K562 (cell line): ENCODE results near the gene TMED4. TPM values are rescaled to one million over a fixed set of nuclear protein-coding genes. Genes with fewer than 3 reads are reported as not detected.
A peak's percentile ranks its signal among the peaks of the same experiment; 100 is the strongest.

Experiments
- ARID2 ChIP-seq: fragments of 450-650 bp; IDR thresholded peaks from 2 replicates; pipeline ENCODE4 v1.6.1; 2017; ENCODE audit warnings: antibody characterized with exemption, mild to moderate bottlenecking
- ELF2 ChIP-seq: fragments of 250-450 bp; sonication (Bioruptor Pico); IDR thresholded peaks from 2 replicates; pipeline ENCODE4 v1.5.0; 2021; ENCODE audit warnings: mild to moderate bottlenecking
- EP300 ChIP-seq: IDR thresholded peaks from 2 replicates; pipeline ENCODE4 v1.6.1; 2012; ENCODE audit warnings: low read length, improper control_type of control experiment
- FOXA3 ChIP-seq, 2 experiments: fragments of 450-650 bp in 1 of 2; sonication (generic) in 1 of 2; formaldehyde crosslinking; IDR thresholded peaks in 1 of 2; conservative IDR thresholded peaks in 1 of 2; 2 replicates each; pipeline versions ENCODE4 v1.4.0 to v1.8.0; 2020 to 2022; ENCODE audit warnings: mild to moderate bottlenecking in 2 of 2, missing genetic modification reagents in 1 of 2
- L3MBTL2 ChIP-seq: fragments of 450-650 bp; IDR thresholded peaks from 2 replicates; pipeline ENCODE4 v1.6.1; 2016; ENCODE audit warnings: mild to moderate bottlenecking, moderate library complexity
- LARP7 ChIP-seq: fragments of 450-650 bp; IDR thresholded peaks from 2 replicates; pipeline ENCODE4 v1.6.1; 2016
- RAD21 ChIP-seq, 2 experiments: fragments of 250-450 bp in 1 of 2; fragments of 450-650 bp in 1 of 2; sonication (Bioruptor Pico) in 1 of 2; formaldehyde crosslinking in 1 of 2; IDR thresholded peaks in 1 of 2; conservative IDR thresholded peaks in 1 of 2; 2 replicates each; pipeline versions ENCODE4 v1.4.0 to v1.8.0; 2020 to 2022; ENCODE audit warnings: mild to moderate bottlenecking in 2 of 2, moderate library complexity in 1 of 2
- RFX1 ChIP-seq: fragments of 450-650 bp; IDR thresholded peaks from 2 replicates; pipeline ENCODE4 v1.6.1; 2016; ENCODE audit warnings: mild to moderate bottlenecking, moderate library complexity
- SIN3A ChIP-seq, 2 experiments: fragments of 150-350 bp in 1 of 2; IDR thresholded peaks; 2 replicates each; pipeline ENCODE4 v1.6.1; 2011 to 2016; ENCODE audit warnings: borderline replicate concordance in 2 of 2, low read depth in 2 of 2, low read length in 2 of 2, mild to moderate bottlenecking in 2 of 2, moderate library complexity in 2 of 2; ENCODE audit not compliant: control insufficient read depth in 1 of 2
- SMC3 ChIP-seq: conservative IDR thresholded peaks from 2 replicates; pipeline ENCODE4 v1.6.1; 2011; ENCODE audit warnings: low read depth, low read length, improper control_type of control experiment; ENCODE audit not compliant: insufficient read depth
- SREBF1 ChIP-seq: fragments of 150-350 bp; IDR thresholded peaks from 2 replicates; pipeline ENCODE4 v1.6.1; 2014; ENCODE audit warnings: antibody characterized with exemption, low read depth, low read length, borderline replicate concordance
- XRCC5 ChIP-seq: fragments of 200-400 bp; formaldehyde crosslinking; IDR thresholded peaks from 2 replicates; pipeline ENCODE4 v1.6.1; 2017; ENCODE audit warnings: low read depth, mild to moderate bottlenecking, low read length
- ZC3H8 ChIP-seq: fragments of 450-650 bp; IDR thresholded peaks from 2 replicates; pipeline ENCODE4 v1.6.1; 2017
- polyA plus RNA-seq, 8 experiments: library from polyadenylated mRNA; depleted of rRNA in 4 of 8; stranded (reverse) in 5 of 8; unstranded in 3 of 8; fragments of >200 nt; fragmentation: Nextera tagmentation in 2 of 8; fragmentation: Illumina TruSeq in 1 of 8; extraction: Ambion mirVana in 2 of 8; extraction: Trizol in 1 of 8; gene quantifications; 2 replicates each; pipeline versions ENCODE4 v1.2.1 to v1.2.3, GENCODE V29; 2011 to 2014; ENCODE audit warnings: inconsistent platforms in 1 of 8, missing spikeins in 1 of 8
- total RNA-seq, 7 experiments: library from RNA; depleted of rRNA in 6 of 7; stranded (reverse); fragments of >200 nt in 6 of 7; fragmentation: Illumina TruSeq in 2 of 7; extraction: Trizol in 2 of 7; gene quantifications; 2 replicates each; pipeline versions ENCODE4 v1.2.1 to v1.2.3, GENCODE V29; 2011 to 2021; ENCODE audit warnings: low replicate concordance in 1 of 7
- TF ChIP-seq, protein P1 (sequence below): IDR thresholded peaks from 2 replicates; pipeline ENCODE4 v1.6.1; 2012; ENCODE audit warnings: low read depth, low read length, improper control_type of control experiment, borderline replicate concordance
- TF ChIP-seq, protein P2 (sequence below): fragments of 450-650 bp; formaldehyde crosslinking; IDR thresholded peaks from 2 replicates; pipeline ENCODE4 v1.4.0; 2022; ENCODE audit warnings: mild to moderate bottlenecking, moderate library complexity
- TF ChIP-seq, protein P3 (sequence below): sonication (generic); formaldehyde crosslinking; IDR thresholded peaks from 2 replicates; pipeline ENCODE4 v1.8.1; 2022; ENCODE audit warnings: missing genetic modification reagents
- TF ChIP-seq, protein P4 (sequence below), 2 experiments: fragments of 450-650 bp in 1 of 2; sonication (generic) in 1 of 2; formaldehyde crosslinking in 1 of 2; IDR thresholded peaks in 1 of 2; conservative IDR thresholded peaks in 1 of 2; 2 replicates each; pipeline versions ENCODE4 v1.6.1 to v1.8.1; 2016 to 2023; ENCODE audit warnings: mild to moderate bottlenecking in 2 of 2, moderate library complexity in 2 of 2, inconsistent platforms in 1 of 2, missing genetic modification reagents in 1 of 2

The TMED4 gene
- total and polyA plus RNA-seq, 9 of the 15 experiments (the other 6 are each of a cell fraction or from before 2014, with no cell fraction given) = 20.3 to 64.0 (median 42.1) TPM

DNA sequence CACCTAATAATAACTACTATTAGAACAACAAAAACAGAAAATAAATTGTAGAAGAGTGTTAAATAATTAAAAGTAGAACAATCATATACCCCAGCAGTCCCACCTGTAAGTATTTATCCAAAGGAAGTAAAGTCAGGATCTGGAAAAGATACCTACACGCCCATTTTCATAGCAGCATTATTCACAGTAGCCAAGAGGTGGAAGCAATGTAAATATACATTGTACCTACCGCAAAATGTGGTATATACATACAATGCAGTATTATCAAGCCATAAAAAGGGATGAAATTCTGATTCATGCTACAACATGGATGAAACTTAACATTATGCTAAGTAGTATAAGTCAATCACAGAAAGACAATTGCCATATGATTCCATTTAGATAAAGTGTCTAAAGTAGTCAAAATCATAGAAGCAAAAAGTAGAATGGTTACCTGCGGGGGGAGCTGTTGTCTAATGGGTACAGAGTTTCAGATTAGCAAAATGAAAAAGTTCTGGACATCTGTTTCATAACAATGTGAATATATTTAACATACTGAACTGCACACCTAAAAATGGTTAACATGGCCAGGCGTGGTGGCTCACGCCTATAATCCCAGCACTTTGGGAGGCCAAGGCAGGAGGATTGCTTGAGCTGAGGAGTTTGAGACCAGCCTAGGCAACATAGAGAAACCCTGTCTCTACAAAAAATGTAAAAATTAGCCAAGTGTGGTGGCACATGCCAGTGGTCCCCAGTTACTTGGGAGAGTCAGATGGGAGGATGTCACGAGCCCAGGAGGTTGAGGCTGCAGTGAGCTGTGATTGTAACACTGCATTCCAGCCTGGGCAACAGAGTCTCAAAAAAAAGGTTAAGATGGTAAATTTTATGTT, 6.0 kb upstream of the TMED4 start (continued):
- TF ChIP-seq, protein P1, sequence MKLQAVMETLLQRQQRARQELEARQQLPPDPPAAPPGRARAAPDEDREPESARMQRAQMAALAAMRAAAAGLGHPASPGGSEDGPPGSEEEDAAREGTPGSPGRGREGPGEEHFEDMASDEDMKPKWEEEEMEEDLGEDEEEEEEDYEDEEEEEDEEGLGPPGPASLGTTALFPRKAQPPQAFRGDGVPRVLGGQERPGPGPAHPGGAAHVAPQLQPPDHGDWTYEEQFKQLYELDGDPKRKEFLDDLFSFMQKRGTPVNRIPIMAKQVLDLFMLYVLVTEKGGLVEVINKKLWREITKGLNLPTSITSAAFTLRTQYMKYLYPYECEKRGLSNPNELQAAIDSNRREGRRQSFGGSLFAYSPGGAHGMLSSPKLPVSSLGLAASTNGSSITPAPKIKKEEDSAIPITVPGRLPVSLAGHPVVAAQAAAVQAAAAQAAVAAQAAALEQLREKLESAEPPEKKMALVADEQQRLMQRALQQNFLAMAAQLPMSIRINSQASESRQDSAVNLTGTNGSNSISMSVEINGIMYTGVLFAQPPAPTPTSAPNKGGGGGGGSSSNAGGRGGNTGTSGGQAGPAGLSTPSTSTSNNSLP = 0 out of 2 replicates have a peak, but pooled peaks have one; percentile 47
- TF ChIP-seq ZC3H8 (no peak), ARID2 (peak; percentile 72; the same call in 1 of the 2 replicates), LARP7 (no peak), ELF2 (CRISPR knock-in tag) (0 out of 2 replicates have a peak, but pooled peaks have one; percentile 10), FOXA3 (CRISPR knock-in tag; conservative IDR thresholded peaks at IDR 0.05 in 1 of 2, IDR thresholded peaks at IDR 0.05 in 1 of 2) (no peak), L3MBTL2 (no peak), SMC3 (peak; percentile 55; the same call in 1 of the 2 replicates), SREBF1 (no peak), XRCC5 (no peak), SIN3A (IDR thresholded peaks at IDR 0.05; ENCODE audit: borderline replicate concordance in 2 of 2, control insufficient read depth in 1 of 2, low read depth in 2 of 2, low read length in 2 of 2) (no peak), RFX1 (no peak), EP300 (no peak), RAD21 (CRISPR knock-in tag; conservative IDR thresholded peaks at IDR 0.05 in 1 of 2, IDR thresholded peaks at IDR 0.05 in 1 of 2) (peak; percentile 93 to 95)
- TF ChIP-seq, protein P2, sequence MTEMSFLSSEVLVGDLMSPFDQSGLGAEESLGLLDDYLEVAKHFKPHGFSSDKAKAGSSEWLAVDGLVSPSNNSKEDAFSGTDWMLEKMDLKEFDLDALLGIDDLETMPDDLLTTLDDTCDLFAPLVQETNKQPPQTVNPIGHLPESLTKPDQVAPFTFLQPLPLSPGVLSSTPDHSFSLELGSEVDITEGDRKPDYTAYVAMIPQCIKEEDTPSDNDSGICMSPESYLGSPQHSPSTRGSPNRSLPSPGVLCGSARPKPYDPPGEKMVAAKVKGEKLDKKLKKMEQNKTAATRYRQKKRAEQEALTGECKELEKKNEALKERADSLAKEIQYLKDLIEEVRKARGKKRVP (CRISPR knock-in tag) = no peak
- TF ChIP-seq, protein P3, sequence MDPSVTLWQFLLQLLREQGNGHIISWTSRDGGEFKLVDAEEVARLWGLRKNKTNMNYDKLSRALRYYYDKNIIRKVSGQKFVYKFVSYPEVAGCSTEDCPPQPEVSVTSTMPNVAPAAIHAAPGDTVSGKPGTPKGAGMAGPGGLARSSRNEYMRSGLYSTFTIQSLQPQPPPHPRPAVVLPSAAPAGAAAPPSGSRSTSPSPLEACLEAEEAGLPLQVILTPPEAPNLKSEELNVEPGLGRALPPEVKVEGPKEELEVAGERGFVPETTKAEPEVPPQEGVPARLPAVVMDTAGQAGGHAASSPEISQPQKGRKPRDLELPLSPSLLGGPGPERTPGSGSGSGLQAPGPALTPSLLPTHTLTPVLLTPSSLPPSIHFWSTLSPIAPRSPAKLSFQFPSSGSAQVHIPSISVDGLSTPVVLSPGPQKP = no peak
- TF ChIP-seq, protein P4, sequence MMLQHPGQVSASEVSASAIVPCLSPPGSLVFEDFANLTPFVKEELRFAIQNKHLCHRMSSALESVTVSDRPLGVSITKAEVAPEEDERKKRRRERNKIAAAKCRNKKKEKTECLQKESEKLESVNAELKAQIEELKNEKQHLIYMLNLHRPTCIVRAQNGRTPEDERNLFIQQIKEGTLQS (IDR thresholded peaks at IDR 0.05) = no peak
- TF ChIP-seq, protein P4 (CRISPR knock-in tag; conservative IDR thresholded peaks at IDR 0.05) = no peak
